Fibroblast of skin of left biceps (primary cell): ENCODE data around the gene PRDX3.

Experiments used
- DNase-seq, 2 experiments: peaks; one replicate each; pipeline ENCODE4 v3.0.0-alpha.2; 2013; ENCODE audit warnings: low read depth in 2 of 2

PRDX3 gene

DNA sequence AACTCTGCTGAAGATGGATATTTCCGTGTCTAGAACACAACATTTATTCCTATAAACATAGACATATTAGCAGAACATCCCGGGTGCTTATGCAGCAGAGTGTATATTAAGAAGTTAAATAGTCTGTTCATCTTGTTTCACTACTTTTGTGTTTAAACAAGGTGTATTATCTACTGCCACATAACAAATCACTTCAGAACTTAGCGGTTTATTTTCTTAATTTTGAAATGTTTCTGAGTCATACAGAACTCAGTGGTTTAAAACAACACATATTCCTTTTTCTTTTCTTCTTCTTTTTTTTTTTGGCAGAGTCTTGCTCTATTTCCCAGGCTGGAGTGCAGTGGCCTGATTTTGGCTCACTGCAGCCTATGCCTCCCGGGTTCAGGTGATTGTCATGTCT is 48.9 kb downstream of the PRDX3 start:
- DNase-seq = no peak

DNA sequence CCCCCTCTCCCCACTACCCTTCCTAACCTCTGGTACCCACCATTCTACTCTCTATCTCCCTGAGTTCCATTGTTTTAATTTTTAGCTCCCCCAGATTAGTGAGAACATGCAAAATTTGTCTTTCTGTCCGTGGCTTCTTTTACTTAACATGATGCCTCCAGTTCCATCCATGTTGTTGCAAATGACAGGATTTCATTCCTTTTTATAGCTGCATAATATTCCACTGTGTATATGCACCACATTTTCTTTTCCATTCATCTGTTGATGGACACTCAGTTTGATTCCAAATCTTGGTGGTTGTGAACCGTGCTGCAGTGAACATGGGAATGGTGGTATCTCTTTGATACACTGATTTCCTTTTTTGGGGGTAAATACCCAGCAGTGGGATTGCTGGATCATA is 52.7 kb downstream of the PRDX3 start:
- DNase-seq = no peak

DNA sequence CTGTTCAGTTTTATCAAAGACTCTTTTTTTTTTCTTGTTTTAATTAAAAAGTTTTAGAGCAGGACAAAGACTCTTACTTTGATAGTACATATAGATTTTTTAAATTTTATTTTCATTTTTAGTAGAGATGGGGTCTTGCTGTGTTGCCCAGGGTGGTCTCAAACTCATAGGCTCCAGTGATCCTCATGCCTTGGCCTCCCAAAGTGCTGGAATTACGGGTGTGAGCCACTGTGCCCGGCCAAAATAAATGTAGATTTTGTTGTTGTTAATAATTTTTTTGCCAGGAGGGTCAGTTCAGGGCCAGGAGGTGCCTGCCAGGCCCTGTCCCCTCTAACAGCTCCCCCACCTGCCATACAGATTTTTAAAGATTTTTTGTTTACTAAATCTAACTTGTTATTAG is 57.7 kb downstream of the PRDX3 start:
- DNase-seq = no peak

DNA sequence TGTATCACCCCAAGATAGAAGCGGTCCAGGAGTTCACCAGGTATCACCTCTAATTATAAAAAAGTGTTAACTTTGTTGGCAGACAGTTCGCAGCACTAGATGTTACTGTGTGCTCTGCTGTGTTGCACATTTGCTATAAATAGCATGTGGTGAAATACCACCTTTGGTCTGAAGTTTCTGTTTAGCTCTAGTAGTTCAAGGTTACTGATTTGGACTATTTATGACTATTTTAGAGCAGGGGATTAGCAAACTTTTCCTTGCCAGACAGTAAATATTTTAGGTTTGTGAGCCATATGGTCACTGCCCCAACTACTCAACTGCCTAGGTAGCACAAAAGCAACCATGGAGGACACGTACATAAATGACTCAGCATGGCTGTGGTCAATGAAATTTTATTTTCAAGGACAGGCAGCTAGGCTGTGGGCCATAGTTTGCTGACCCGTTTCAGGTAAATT is 58.2 kb downstream of the PRDX3 start:
- no peak for DNase-seq

- DNase-seq = no peak
These were observed 59.2 kb downstream of the PRDX3 start for GRCh38 chr10:119119400-119119799.

GRCh38 chr10:119118231-119118630 is 60.4 kb downstream of the PRDX3 start:
- DNase-seq = no peak
